GM19035 (cell line): ENCODE measurements around the gene ARSG.
"Not testable (repeated sequence)": the region's sequence is repeated elsewhere in the genome, so short reads cannot be mapped to it uniquely, and the experiment has no call there.

Source experiments
- ATAC-seq: cut with Tn5 transposase; IDR thresholded peaks from one replicate; pipeline ENCODE4 v1.9.1; 2021; ENCODE audit not compliant: unreplicated experiment

The ARSG gene

GRCh38 chr17:68327823-68328557 lies 36.7 kb downstream of the ARSG start:
- ATAC-seq = no peak

DNA sequence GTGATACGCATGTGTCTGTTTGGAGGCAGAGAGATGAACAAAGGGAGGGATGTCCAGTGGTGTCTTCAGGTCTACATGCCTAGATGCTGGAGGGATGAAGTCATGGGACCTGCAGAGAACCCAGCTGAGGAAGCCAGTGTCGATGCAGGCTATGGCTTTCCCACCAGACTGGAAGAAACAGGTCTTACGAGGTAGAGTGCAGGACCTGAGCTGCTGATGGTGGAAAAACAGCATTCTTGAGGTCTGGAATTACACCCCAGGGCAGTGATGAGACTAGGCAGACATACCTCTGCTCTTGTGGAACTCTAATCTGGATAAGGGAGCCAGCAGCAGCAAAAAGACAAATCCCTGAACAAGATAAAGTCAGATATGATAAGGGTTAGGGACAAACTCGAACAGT lies 37.4 kb downstream of the ARSG start:
- ATAC-seq = no peak

- no peak for ATAC-seq
Observed at GRCh38 chr17:68329331-68329730, 38.0 kb downstream of the ARSG start.

DNA sequence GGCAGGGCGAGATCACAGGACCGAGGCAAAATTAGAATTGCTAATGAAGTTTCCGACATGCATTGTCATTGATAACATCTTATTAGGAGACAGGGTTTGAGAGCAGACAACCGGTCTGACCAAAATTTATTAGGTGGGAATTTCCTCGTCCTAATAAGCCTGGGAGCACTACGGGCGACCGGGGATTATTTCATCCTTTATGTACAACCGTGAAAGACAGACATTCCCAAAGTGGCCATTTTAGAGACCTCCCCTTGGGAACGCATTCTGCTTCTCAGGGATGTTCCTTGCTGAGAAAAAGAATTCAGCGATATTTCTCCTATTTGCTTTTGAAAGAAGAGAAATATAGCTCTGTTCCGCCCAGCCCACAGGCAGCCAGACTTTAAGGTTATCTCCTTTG lies 40.6 kb downstream of the ARSG start:
- ATAC-seq = not testable (repeated sequence)

DNA sequence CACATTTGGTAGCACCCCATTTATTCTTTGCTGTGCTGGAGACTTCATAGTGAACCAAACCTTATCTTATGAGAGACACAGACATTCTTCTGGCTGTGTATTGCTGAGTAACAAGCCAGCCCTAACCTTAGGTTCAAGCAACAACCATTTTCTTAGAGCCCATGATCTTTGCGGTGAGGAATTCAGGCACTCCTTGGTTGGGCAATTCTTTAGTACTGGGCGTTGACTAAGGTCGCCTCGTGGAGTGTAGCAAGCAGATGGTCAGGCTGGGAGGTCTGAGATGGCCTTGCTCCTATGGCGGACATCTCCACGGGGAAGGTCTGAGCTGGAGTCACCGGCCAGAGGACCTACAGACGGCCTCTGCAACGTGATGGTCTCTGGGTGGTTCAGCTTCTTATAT lies 43.1 kb downstream of the ARSG start:
- ATAC-seq = no peak

DNA sequence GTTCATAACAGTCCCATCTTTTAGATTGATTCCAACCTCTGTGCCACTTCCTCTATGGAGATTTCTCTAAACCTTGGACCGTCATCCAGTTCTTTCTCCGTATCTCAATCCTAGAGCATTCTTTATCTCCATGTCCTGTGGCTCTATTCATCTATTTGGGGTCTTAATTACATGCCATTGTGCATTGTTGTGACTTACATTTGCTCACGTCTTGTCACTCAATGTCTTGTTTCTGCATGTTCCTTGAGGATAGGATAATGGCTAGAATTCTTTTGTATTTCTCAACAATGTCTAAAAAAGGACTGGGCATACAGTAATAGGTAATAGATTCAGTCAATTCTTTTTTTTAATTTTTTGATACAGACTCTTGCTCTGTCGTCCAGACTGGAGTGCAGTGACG lies 50.2 kb downstream of the ARSG start:
- no peak for ATAC-seq

DNA sequence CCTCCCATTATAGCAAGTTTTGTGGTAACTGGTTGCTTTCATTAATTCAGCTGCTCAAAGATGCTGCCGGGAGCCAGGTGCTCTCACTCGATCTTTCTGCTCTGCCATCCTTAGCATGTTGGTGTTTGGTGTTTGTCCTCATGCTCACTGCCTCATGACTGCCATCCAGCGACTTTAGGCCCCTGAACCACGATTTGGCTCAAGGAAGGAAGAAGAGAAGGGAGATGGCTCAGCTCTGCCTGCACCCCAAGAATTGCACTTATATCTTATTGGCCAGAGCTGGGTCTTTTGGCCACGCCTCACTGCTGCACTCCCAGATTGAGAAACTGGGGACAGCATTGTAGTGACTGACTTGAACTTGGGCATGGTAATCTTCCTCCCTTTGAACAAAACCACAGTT lies 52.7 kb downstream of the ARSG start:
- ATAC-seq = no peak

DNA sequence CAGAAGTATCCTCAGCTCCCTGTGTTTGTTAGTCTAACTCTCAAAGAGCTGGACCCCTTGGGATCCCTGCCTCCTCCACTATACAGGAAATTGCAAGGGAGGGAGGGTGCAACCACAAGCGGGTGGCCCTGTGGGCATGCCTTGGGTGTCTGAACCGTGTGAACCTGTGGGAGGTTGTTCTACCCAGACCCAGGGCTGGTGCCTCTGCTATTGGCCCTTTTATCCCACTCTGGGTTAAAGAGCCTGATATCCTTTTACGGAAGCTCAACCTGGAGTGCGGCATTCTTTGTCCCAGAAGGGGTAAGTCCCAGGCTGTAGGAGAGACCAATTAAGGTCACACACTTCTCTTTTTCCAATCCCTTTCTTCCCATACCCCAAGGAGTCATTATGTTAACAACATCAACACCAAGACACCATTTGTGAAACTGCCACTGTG lies 53.4 kb downstream of the ARSG start:
- ATAC-seq = no peak

DNA sequence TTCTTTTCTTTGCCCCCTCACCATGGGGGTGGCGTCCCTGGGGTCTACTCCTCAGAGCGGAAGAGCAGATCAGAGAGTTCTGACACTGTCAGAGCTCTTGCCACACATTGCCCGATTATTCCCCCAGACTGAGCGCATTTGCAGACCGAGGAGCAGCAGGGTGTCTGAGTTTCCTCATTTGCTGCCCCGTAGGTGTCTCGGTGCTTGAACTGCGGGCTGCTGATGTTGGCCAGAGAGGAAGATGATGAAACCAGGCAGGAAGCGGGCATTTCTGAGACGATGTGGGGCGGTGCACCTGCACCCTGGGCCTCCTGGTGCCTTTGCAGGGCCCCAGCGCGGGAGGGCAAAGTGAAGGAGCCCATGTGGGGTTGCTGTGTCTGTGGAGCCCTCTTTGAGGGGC lies 55.2 kb downstream of the ARSG start:
- peak; percentile 73 for ATAC-seq

DNA sequence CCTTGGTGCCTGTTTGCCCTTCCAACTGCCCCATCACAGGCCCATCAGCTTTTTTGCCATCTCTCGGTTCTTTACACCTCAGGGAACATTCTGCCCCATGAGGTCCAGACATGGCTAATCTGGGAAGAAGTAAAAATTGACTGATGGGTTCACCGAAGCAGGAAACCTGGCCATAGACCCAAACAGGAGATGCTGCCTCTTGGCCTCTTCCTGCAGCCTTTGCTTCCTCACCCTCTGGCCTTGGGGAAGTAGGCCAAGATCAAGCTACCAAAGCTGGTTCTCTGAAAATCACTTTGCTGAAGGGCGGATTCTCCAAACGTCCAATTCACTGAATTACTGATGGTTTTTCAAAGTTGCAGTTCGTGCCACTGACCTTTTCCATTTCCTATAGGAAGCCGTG lies 56.1 kb downstream of the ARSG start:
- no peak for ATAC-seq

GRCh38 chr17:68349157-68349556 lies 57.9 kb downstream of the ARSG start:
- ATAC-seq = peak; percentile 44

DNA sequence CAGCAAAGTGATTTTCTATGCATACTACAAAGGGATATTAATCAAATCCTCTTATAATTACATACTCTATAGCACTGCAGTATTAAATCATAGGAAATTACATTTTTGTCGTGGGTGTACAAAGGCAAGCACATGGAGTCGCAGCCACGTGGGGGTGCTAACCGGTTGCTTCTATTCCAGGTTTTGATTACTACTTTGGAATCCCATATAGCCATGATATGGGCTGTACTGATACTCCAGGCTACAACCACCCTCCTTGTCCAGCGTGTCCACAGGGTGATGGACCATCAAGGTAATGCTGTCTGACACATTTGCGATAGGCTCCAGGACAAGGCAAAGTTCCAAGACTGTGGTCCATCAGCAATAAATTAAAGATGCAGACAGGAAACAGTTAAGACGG lies 60.1 kb downstream of the ARSG start:
- ATAC-seq = no peak

GRCh38 chr17:68352041-68352440 lies 60.7 kb downstream of the ARSG start:
- no peak for ATAC-seq

DNA sequence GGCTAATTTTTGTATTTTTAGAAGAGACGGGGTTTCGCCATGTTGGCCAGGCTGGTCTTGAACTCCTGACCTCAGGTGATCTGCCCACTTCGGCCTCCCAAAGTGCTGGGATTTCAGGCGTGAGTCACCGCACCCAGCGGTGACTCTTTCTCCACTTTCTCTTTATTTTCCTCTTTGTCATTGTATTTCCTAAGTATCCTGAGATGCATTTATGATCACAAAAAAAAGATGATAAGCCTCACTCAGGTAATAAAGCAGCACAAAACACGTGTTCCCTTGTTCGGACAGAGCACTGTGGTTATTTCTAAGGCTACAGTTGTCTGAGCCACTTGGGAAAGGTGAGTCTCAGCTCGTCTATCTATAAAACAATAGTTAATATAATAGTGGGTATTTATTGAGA lies 61.4 kb downstream of the ARSG start:
- ATAC-seq = not testable (repeated sequence)

DNA sequence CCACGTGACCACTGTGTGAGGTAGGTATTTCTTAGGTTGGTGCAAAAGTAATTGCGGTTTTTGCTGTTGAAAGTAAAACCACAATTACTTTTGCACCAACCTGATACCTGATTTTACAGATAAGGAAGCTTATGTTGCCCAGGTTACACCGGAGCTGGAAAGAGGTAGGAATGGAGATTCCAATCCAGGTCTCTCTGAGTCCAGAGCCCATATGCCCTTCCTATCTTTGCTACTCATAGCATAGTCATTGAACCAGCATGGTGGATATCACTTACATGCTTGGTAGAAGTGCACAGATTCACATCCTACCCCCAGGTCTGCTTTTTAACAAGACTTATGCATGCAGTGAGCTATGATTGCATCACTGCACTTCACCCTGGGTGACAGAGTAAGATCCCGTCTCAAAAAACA lies 61.8 kb downstream of the ARSG start:
- no peak for ATAC-seq

DNA sequence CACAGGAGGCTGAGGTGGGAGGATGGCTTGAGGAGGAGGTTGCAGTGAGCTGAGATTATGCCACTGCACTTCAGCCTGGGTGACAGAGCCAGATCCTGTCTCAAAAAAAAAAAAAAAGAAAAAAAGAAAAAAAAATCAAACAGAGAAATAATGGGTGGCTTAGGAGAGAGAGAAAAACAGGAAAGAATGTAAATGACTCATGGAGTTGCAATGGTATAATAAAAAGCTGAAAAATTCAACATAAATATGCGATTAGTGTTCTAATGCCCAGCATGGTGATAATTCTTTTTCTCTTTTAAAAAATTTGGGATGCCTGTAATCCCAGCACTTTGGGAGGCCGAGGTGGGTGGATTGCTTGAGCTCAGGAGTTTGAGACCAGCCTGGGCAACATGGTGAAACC lies 63.0 kb downstream of the ARSG start:
- not testable (repeated sequence) for ATAC-seq

- not testable (repeated sequence) for ATAC-seq
Observed at GRCh38 chr17:68355108-68355507, 63.8 kb downstream of the ARSG start.

DNA sequence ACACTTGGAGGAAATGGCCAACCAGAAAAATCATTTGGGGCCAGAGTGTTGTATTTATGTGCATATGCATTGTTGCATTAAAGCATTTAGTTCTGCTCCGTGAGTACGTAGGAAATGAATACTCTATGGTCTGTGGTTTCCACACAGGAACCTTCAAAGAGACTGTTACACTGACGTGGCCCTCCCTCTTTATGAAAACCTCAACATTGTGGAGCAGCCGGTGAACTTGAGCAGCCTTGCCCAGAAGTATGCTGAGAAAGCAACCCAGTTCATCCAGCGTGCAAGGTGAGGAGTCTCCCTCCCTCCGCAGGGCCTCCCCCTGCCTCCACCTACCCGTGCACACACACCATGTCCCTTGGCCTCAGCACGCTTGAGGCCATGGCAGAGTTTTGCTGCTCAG lies 65.2 kb downstream of the ARSG start:
- peak; percentile 85 for ATAC-seq

GRCh38 chr17:68356949-68357455 lies 65.7 kb downstream of the ARSG start:
- ATAC-seq = no peak

DNA sequence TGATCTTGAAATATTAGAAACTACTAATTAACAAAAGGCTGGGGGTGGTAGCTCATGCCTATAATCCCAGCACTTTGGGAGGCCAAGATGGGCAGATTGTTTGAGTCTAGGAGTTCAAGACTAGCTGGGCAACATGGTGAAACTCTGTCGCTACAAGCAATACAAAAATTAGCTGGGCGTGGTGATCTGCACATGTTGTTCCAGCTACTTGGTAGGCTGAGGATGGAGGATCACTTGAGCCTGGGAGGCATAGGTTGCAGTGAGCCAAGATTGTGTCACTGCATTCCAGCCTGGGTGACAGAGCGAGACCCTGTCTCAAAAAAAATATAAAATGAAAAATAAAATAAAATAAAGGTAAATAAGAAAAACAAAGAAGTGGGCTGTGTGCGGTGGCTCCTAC lies 66.6 kb downstream of the ARSG start:
- no peak for ATAC-seq

- ATAC-seq = no peak
Observed at GRCh38 chr17:68359791-68360535, 68.7 kb downstream of the ARSG start.

DNA sequence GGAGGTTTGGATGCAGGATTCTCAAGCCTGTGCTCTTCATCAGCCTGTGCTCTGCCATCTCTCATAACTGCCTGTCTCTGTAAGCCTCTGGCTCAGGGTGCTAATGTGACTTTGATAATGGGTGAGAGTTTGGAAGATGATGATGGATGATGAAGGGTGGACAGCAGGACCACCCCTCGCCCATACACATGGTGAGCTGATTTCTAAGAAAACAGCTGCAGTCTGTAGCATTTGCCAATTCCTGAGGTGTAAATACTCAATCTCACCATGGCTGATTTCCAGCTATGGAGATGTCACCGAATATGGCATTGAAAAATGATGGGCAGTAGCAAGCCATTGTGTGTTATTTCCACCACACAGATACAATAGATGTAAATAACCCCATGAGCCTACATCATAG lies 74.2 kb downstream of the ARSG start:
- no peak for ATAC-seq
